OCI-M1 (cell line): ENCODE results near the gene PPP4R1.

Experiments used
- DNase-seq: peaks from one replicate; lab custom pipeline; 2025; lab: John Stamatoyannopoulos, UW

PPP4R1 gene

GRCh38 chr18:9587924-9588323 is 26.4 kb downstream of the PPP4R1 start:
- no peak for DNase-seq

- no peak for DNase-seq
Observed at GRCh38 chr18:9586814-9587213, 27.5 kb downstream of the PPP4R1 start.

DNA sequence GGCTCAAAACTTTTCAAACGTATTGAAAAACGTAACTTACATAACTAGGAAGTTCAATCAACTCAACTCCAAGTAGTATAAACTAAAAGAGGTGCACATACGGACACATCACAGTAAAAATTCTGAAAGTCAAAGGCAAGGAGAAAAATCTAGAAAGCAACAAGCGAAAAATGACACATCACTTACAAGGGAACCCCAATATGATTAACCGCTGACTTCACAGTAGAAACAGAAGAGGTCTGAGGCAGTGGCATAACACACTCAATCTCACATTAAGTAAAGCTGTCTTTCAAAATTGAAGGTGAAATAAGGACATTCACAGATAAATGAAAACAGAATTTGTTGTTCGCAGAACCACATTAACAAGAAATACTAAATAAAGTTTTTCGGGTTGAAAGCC is 32.7 kb downstream of the PPP4R1 start:
- no peak for DNase-seq

GRCh38 chr18:9578306-9578705 is 36.1 kb downstream of the PPP4R1 start:
- no peak for DNase-seq

GRCh38 chr18:9577361-9577760 is 37.0 kb downstream of the PPP4R1 start:
- DNase-seq, result no peak

DNA sequence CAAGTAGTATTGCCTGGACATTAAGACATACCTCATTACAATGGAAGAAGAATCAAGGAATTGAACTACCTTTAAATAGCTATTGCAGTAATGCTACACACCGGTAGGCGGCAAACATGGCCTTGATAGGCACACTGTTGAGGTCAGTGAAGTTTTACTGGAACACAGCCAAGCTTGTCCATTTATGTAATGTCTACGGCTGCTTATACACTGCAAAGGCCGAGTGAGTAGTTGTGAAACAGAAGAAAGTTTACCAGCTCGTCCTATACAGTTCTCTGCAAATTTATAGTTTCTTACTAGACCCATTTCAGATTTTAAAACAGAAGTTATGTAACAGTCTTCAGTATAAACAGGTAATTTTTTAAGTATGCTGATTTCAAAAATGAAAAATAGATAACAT is 38.8 kb downstream of the PPP4R1 start:
- DNase-seq, result peak; percentile 98

DNA sequence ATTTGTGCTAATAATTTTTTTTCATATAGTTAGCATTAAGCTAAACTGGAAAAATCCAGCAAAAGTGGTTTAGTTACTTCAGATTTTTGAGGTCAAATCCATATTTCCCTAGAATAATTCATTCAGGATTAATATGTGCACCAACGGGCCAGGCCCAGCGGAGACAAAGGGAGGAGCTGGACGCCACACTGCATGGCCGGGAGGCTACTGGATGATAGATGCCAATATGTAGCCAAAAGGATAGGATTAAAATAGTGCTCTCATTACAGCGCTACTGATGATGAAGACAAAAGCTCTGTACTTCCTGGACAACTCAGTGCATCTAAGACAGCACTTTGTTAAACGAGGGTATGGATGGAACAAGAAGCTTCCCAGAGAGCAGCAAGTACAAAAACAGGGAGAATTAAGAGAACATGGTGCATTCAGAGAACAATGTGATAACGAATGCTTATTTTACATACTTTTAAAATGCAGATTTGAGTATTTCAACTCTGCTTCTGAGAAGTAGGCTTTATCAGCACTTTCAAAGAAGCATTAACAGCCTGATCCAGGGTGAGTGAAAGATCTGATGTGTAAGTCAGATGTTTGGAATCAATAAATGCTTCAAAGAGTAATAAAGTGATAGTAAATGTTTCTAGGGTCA is 39.8 kb downstream of the PPP4R1 start:
- DNase-seq, result no peak

- no peak for DNase-seq
Observed at GRCh38 chr18:9571546-9571945, 42.8 kb downstream of the PPP4R1 start.

DNA sequence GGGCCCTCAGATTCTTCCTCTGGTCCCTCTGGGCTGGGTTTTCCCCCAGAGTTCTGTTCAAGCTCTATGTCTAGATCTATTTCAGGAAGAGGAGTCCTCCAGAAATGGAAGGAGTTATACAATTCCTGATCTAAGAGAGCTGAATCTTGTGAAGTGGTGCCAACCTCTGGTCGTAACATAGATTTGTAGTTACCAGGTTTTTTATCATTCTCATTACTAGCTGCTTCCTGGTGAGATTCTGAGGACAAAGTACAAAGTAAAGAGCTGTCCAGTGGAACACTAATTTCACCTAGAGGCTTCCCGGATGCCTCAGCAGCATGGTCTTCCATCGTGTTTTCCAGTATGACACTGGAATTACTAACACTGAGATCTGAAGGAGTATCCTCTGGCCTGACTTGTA is 44.1 kb downstream of the PPP4R1 start:
- DNase-seq, result no peak

GRCh38 chr18:9569178-9569577 is 45.2 kb downstream of the PPP4R1 start:
- DNase-seq, result no peak

- no peak for DNase-seq
Observed at GRCh38 chr18:9568186-9568585, 46.2 kb downstream of the PPP4R1 start.

- DNase-seq, result no peak
Observed at GRCh38 chr18:9565407-9565806, 49.0 kb downstream of the PPP4R1 start.

DNA sequence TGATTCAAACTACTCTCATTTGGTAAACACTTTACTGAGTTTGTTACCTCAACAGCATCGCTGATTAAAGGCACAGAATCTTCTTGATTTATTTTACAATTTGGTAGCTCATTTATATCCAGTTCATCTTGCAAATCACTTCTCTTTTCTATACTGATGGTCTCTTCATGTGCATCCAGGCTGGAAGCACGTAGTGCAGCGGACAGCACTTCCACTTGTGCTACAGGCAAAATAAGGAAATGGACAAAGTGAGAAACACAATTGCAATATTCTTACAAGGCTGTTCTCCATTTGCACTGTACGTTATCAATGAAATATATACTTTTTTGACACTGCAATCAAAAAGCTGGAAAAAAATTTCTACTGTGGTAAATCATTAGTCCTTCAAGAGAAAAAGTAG is 51.0 kb downstream of the PPP4R1 start:
- no peak for DNase-seq

DNA sequence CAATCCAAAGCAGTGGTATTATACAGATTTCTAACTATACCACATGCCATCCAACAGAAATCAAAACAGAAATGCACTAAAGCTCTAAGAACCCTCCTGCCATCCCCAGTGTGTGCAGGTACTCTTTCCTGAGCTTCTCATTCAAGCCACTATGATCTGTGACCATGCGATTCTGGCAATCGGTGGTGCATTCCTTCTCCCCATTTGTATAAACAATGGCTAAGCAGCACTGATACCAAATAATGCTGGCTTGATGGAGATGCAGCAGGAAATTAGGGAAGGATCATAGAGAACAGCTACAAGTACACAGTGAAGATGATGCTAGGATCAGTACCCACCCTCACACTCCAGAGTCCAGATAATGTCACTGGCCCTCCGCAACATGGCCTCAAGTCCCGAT is 51.8 kb downstream of the PPP4R1 start:
- no peak for DNase-seq

DNA sequence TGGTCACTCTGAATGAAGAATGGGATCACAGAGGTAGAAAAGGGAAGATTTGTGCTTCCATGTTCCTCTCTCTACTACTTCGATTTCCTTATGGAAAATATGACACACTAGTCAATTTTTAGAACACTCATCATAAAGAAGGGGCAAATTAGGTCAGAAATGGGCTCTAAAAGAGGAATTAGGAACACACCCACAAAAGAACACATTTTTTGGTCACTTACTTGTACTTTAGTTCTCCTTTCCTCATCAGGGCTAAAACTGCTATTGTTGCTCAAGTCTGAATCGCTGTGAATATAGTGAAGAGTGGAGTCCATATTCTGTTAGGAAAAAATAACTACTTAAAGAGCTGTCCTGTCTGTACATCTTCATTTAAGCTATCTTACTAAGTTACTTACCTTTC is 52.6 kb downstream of the PPP4R1 start:
- DNase-seq, result no peak

GRCh38 chr18:9559253-9559652 is 55.1 kb downstream of the PPP4R1 start:
- DNase-seq, result no peak

GRCh38 chr18:9558387-9559064 is 55.8 kb downstream of the PPP4R1 start:
- DNase-seq, result no peak

DNA sequence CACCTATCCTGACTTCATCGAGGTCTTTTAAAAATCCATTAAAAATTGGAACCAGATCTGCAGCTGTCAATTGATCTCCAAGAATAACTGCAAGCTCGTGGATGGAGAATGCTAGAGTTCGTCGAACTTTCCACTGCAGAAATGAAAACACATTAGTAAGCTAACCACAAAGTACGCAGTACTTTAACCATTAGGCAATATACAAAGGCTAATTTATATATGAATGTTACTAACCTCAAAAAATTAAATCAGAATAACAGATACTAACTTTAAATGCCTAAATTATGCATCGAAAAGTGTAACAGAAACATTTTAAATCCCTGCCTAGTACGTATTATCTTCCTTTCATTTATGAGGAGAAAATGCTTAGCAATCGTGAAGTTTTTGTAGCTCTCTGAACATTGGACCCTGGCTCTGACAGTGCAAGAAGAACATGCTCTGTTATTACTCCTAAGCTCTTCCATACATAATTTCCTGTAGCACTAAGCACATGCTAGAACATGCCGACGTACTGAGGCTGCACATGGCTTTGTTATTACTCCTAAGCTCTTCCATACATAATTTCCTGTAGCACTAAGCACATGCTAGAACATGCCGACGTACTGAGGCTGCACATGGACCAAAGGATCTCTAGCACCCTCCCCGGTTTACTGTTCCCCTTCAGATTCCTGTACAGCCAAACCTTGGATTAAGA is 57.0 kb downstream of the PPP4R1 start:
- DNase-seq, result no peak

DNA sequence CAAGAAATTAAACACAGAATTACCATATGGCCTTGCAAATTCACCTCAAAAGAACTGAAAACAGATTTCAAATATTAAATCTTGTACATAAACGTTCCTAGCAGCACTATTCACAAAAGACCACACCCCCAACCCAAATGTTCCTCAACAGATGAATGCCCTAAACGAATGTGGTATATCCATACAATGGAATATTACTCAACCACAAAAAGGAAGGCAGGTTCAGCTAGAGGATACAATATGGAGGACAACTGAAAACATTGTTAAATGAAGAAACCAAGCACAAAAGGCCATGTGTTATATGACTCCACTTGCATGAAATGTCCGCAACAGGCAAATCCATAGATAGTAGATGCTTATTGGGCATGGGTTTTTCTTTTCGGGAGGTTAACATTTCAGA is 61.7 kb downstream of the PPP4R1 start:
- no peak for DNase-seq

- no peak for DNase-seq
Observed at GRCh38 chr18:9552191-9552590, 62.2 kb downstream of the PPP4R1 start.

DNA sequence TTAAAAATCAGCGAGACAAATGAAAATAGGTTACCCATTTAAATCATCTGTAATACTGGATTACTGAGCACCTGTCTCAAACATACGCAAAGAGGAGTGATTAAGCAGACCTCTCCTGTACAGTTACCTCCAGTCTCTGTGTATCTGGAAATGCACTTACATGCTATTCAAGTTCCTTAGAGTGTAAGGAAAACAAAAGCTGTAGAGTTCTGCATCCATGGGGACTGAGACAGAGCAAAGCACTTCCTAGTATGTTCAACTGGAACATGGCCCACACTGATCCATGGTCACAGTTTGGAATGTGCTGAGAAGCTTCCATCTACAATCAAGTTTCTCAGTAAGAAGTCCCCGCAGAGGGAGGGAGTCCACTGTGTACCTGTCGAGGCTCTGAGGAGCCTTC is 63.9 kb downstream of the PPP4R1 start:
- DNase-seq, result no peak

- no peak for DNase-seq
Observed at GRCh38 chr18:9549405-9549804, 65.0 kb downstream of the PPP4R1 start.

DNA sequence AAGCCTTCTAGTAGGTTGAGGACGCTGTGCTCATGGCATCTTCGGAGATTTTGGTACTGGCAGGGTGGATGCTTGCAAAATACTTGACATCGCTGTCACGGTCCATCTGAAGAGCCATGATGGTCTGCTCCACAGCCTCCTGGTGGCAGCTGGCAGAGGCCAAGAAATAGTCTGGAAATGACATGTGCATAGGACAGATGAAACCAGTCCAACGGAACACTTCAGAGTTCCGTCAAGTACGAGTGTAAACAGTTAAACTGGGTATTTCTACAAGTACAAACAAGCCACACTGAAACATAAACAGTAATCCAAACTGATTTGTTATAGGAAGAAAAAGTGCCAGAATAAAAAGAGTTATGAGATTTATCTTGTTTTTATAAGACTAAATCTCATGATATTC is 66.6 kb downstream of the PPP4R1 start:
- no peak for DNase-seq

GRCh38 chr18:9546468-9546867 is 67.9 kb downstream of the PPP4R1 start:
- no peak for DNase-seq
